Transverse colon (tissue), 3 donors: Measurements from ENCODE around the gene GFOD1.

ENCODE experiments used
- CTCF ChIP-seq, 5 experiments: fragments of 200-600 bp in 3 of 5; fragments of 450-650 bp in 2 of 5; sonication (generic) in 3 of 5; IDR thresholded peaks; 1 replicate in 2 of 5; 2 replicates in 3 of 5; pipeline ENCODE4 v1.5.1; 2016 to 2017; ENCODE audit warnings: antibody characterized with exemption in 5 of 5, inconsistent platforms in 3 of 5, mild to moderate bottlenecking in 2 of 5, moderate library complexity in 1 of 5
- EP300 ChIP-seq: sonication (generic); formaldehyde crosslinking; IDR thresholded peaks from one replicate; pipeline ENCODE4 v1.6.1; 2017; ENCODE audit warnings: antibody characterized with exemption, low read depth
- POLR2A ChIP-seq: fragments of 450-650 bp; IDR thresholded peaks from one replicate; pipeline ENCODE4 v1.6.1; 2016; ENCODE audit warnings: antibody characterized with exemption, mild to moderate bottlenecking, moderate library complexity

GRCh38 chr6:13375360-13375878 lies 112.0 kb downstream of the GFOD1 start:
- TF ChIP-seq CTCF (IDR thresholded peaks at IDR 0.05) (no peak), POLR2A (no peak), EP300 (no peak)
